Stimulated activated naive CD8-positive, alpha-beta T cell treated with anti-CD3 and anti-CD28 coated beads, Interleukin-15, Interleukin-2, amounts not matched to agents 100 U/mL and 50 U/mL, for 24 hours (primary cell): ENCODE data around the gene ATP2C2.
"Not testable (repeated sequence)": the region's sequence is repeated elsewhere in the genome, so short reads cannot be mapped to it uniquely, and the experiment has no call there.

Source experiments
- ATAC-seq: fragments of 150-1000 bp; cut with Tn5 transposase; one replicate; pipeline ENCODE4 v1.10.0; 2021
- DNase-seq: peaks from one replicate; pipeline ENCODE4 v3.0.0; 2021

The ATP2C2 gene

DNA sequence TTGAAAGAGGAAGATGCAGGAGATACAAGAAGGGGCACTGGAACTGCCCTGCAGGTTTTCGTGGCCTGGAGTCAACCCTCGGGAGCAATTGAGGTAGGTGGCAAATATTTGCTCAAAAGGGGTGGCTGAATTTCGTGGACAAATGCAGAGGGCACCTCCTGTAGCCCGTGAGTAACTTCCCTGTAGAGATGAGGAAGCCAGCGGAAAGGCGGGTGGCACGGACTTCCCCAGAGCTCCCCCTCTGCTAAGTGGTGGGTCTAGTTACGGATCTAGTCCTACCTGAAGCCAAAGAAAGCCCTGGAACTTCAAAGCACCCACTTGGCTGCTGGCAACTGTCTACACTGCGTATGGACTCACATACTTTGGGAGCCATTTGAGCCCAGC, 1.0 kb upstream of the ATP2C2 start:
- no peak for DNase-seq
- no peak for ATAC-seq

DNA sequence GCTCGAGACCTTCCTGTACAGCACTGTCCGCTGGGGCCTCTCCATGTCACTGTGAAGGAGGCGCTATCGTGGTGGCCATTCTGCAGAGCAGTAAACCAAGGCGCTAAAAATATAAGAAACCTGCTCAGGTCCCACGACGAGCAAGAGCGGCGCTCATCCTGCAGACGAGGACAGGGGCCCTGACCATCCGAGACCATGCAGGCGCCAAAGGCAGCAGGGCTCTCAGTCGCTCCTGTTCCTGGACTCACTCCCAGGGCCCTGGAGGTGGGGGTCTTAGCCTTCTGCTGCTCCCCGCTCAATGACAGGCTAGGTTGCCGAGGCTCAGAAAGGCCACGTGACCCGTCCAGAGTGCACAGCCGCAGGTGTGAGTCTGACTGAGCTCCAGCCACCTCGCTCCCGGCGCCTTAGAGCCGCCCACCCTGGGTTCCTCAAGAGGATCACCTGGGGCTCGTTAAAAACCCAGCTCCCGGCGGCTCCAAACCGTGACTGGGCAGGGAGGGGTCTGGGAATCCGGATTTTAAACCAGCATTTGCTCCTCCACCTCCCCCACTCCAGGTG, 509 bp upstream of the ATP2C2 start:
- ATAC-seq (no peak), DNase-seq (no peak)

- no peak for DNase-seq
- no peak for ATAC-seq
Observed at GRCh38 chr16:84369105-84369504, 767 bp downstream of the ATP2C2 start.

DNA sequence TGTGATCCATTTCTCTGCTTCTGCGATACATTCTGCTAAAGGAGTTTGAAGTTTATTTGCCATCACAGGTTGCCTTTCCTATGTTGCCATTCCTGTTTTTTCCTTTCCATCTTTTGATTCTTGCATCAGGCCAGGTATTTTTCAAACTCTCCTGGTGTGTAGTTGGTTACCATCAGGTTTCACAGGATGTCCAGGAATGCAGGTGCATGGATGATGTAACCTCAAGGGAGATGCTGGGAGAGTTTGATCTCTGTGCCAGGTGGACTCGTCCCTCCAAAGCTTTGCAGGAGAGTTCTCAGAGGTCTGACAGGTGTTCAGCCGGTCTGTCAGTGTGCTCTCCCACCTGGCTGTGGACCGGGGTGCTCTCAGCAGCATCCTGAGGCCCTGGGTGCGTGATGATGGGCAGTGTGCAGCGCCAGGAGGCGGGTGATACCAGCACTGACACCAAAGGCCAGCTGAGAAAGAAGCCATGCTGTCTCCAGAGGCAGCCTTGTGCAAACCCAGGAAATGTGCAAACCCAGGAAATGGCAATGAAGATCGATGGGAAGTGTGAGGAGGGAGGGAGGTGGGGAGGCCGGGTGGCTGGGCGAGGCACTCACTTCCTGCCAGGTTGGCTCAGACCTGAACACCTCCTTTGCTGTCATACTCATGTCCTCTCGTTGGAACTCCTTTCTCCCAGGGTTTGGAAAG, 1.7 kb downstream of the ATP2C2 start:
- no peak for DNase-seq
- ATAC-seq: no peak

- no peak for ATAC-seq
- no peak for DNase-seq
Observed at GRCh38 chr16:84370723-84371552, 2.6 kb downstream of the ATP2C2 start.

GRCh38 chr16:84371553-84371865, 3.2 kb downstream of the ATP2C2 start:
- ATAC-seq: no peak
- DNase-seq: no peak

GRCh38 chr16:84373907-84374489, 5.7 kb downstream of the ATP2C2 start:
- peak; percentile 28 for DNase-seq
- peak; percentile 95 for ATAC-seq

GRCh38 chr16:84378099-84378498, 9.8 kb downstream of the ATP2C2 start:
- DNase-seq (no peak), ATAC-seq (no peak)

- ATAC-seq: no peak
- DNase-seq: no peak
Observed at GRCh38 chr16:84378567-84378966, 10.2 kb downstream of the ATP2C2 start.

- DNase-seq (no peak), ATAC-seq (no peak)
Observed at GRCh38 chr16:84379008-84379708, 10.8 kb downstream of the ATP2C2 start.

DNA sequence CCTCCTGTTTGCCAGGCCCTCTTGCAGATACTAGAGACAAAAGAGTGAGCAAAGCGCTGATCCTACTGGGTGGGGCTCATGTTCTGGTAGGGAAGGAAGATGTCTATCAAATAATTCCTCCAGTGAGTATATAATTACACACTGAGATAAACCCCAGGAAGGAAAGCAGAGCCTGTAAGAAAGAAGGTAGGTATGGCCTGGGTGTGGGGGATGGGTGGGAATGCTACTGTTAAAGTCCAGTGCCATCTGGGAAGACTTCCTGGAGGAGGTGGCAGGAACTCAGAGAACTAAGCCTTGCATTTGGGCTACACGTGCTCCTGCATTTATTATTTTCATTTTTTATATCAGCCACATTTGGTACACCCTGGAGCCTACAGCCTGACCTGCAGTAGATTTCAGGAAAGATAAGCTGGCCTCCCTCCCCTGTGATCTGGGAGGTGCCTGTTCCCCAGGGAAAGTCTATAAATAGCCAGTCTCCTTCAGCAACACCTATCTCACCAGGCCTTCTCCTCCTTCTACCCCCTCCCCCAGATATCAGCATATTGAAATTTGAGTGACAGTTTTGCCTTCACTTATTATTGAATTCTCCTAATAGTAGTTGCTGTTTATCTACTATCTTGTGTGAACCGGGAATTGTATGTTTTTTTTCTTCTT, 11.5 kb downstream of the ATP2C2 start:
- DNase-seq: no peak
- no peak for ATAC-seq

- no peak for DNase-seq
- ATAC-seq: peak; percentile 46
Observed at GRCh38 chr16:84380405-84380804, 12.1 kb downstream of the ATP2C2 start.

GRCh38 chr16:84382396-84382795, 14.1 kb downstream of the ATP2C2 start:
- DNase-seq (no peak), ATAC-seq (no peak)

DNA sequence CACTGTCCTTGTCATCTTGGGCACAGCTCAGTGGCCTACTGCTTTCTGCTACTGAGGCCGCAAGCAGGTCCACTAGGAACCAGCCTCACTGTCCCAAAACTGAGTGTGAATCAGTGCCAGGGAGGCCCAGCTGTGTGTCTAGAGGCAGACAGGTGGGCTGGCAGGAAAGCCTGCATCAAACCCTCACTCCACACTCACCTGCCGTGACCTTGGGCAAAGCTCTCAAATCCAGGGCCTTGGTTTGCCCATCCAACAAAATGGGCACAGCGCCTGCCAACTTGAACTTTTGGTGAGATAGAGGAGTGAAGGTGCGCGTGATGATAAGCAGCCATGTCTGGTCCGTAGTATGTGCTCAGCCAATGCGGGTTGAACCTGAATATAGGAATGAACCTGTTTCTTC, 14.8 kb downstream of the ATP2C2 start:
- ATAC-seq: no peak
- DNase-seq: no peak

- no peak for ATAC-seq
- no peak for DNase-seq
Observed at GRCh38 chr16:84386047-84386446, 17.7 kb downstream of the ATP2C2 start.

GRCh38 chr16:84387021-84387420, 18.7 kb downstream of the ATP2C2 start:
- ATAC-seq: no peak

DNA sequence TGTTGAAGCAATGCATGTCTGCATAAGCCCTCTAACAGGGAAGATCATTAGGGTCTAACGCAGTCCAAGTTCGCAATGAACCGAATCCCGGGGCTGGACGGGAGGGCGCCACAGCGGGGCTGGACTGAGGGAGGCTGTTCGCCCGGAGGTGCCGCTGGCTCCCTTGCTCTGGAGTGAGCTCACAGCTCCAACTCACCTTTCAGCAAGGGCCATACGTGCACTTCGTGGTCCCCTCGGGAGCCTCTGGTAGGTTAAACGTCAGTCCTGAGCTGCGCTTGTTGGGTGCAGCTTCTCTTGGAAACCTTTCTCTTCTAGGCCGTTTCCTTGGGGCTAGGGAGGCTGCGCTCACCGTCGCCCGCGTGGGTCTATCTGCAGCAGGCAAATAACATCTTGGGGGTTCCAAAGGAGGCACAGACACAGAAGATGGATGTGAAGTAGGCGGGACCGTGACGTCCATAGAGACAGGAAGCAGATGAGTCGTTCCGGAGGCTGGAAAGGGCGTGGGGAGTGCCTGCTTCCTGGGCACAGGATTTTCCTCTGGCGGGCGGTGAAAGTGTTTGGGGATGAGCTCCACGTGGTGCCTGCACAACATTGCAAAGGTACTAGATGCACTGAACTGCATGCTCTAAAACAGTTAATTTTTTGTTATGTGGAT, 21.9 kb downstream of the ATP2C2 start:
- ATAC-seq (no peak), DNase-seq (no peak)

More at GRCh38 chr16:84387021-84387420, 18.7 kb downstream of the ATP2C2 start:
- DNase-seq: no peak

GRCh38 chr16:84391151-84392030, 23.1 kb downstream of the ATP2C2 start:
- DNase-seq (no peak), ATAC-seq (no peak)

GRCh38 chr16:84392031-84392360, 23.7 kb downstream of the ATP2C2 start:
- ATAC-seq (no peak), DNase-seq (no peak)

DNA sequence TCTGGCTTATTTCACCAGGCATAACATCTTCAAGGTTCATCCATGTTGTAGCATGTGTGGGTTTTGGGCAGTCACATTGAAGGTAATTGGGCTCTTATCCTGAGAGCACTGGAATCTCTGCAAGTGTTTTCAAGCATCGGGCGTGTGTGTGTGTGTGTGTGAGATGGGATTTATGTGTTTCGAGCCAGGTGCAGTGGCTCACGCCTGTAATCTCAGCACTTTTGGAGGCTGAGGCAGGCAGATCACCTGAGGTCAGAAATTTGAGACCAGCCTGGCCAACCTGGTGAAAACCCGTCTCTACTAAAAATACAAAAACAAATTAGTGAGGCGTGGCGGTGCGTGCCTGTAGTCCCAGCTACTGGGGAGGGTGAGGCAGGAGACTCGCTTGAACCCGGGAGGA, 27.7 kb downstream of the ATP2C2 start:
- not testable (repeated sequence) for ATAC-seq, DNase-seq
